ENCODE measurements around the gene AP1M2. TPM values are rescaled to one million over a fixed set of nuclear protein-coding genes. Genes with fewer than 3 reads are reported as not detected.
A peak's percentile ranks its signal among the peaks of the same experiment; 100 is the strongest.
"Not testable (repeated sequence)": the region's sequence is repeated elsewhere in the genome, so short reads cannot be mapped to it uniquely, and the experiment has no call there.

Gene AP1M2
- total and polyA plus RNA-seq, 4 donors: 0.05 to 15.0 TPM; not detected in 2

- Histone ChIP-seq H3K27ac (ENCODE audit: low read depth in 1 of 2, low read length in 2 of 2) (peak within 1 kb of the TSS in 1 of 2 donors; percentile 55), H3K4me1 (ENCODE audit: control insufficient read depth in 1 of 2, insufficient read depth in 2 of 2, low read length in 2 of 2) (no peaks in the 10 kb centered on the region), H3K9me3 (ENCODE audit: control insufficient read depth, low read length) (no peaks in the 10 kb centered on the region), H3K36me3 (ENCODE audit: control insufficient read depth in 1 of 2, insufficient read depth in 2 of 2, low read length in 1 of 2) (no peaks in the 10 kb centered on the region), H3K27me3 (ENCODE audit: control insufficient read depth in 1 of 2, insufficient read depth in 2 of 2, low read length in 1 of 2) (no peaks in the 10 kb centered on the region), H3K4me3 (ENCODE audit: low read length in 2 of 2) (peak within 1 kb of the TSS; percentile 85 to 94)
- DNase-seq (peak; percentile 83 to 92), ATAC-seq (ENCODE audit: low FRiP score) (peak; percentile 90)
- 1% methylated on average over 61 to 79 of the region's 79 CpGs for WGBS, 2 donors
- intact Hi-C loops (cut with DNase I): no loop called here
Observed at GRCh38 chr19:10543420-10544241, 43.5 kb downstream of the AP1M2 start, which contains the start of gene ATG4D. Gene ATG4D (plus strand): TSS chr19:10543904. CDS start chr19:10544091, 187 bp downstream.

GRCh38 chr19:10543059-10543419 lies 44.1 kb downstream of the AP1M2 start:
- H3K4me3 ChIP-seq (ENCODE audit: low read length in 2 of 2): peak overlapping the region in 1 of 2 donors; percentile 94
- ATAC-seq (ENCODE audit: low FRiP score): no peak

DNA sequence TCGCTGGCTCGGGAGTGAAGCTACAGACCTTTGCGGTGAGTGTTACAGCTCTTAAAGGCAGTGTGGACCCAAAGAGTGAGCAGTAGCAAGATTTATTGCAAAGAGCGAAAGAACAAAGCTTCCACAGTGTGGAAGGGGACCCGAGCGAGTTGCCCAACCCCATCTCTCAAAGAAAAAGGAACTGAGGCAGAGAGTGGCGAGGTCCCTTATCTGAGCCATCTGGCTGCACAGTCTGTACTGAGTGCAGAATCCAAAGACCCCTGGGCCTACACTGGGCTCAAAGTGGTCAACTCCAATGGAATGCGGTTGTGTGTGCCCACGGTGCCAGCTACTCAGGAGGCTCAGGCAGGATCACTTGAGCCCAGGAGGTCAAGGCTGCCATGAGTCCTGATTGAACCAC lies 48.1 kb downstream of the AP1M2 start:
- DNase-seq; H3K4me3 ChIP-seq (ENCODE audit: low read length in 2 of 2); H3K27me3 ChIP-seq (ENCODE audit: control insufficient read depth in 1 of 2, insufficient read depth in 2 of 2, low read length in 1 of 2); intact Hi-C loops (cut with DNase I); H3K27ac ChIP-seq (ENCODE audit: low read depth in 1 of 2, low read length in 2 of 2); H3K4me1 ChIP-seq (ENCODE audit: control insufficient read depth in 1 of 2, insufficient read depth in 2 of 2, low read length in 2 of 2); H3K9me3 ChIP-seq (ENCODE audit: control insufficient read depth, low read length); ATAC-seq (ENCODE audit: low FRiP score); H3K36me3 ChIP-seq (ENCODE audit: control insufficient read depth in 1 of 2, insufficient read depth in 2 of 2, low read length in 1 of 2): not testable (repeated sequence)
- 63 to 71% methylated on average over 8 to 9 of the region's 9 CpGs for WGBS, 2 donors

More at GRCh38 chr19:10543059-10543419, 44.1 kb downstream of the AP1M2 start:
- Histone ChIP-seq H3K4me1 (ENCODE audit: control insufficient read depth in 1 of 2, insufficient read depth in 2 of 2, low read length in 2 of 2) (no peaks in the 10 kb centered on the region), H3K27ac (ENCODE audit: low read depth in 1 of 2, low read length in 2 of 2) (no peak overlapping the region), H3K27me3 (ENCODE audit: control insufficient read depth in 1 of 2, insufficient read depth in 2 of 2, low read length in 1 of 2) (no peaks in the 10 kb centered on the region), H3K9me3 (ENCODE audit: control insufficient read depth, low read length) (no peaks in the 10 kb centered on the region), H3K36me3 (ENCODE audit: control insufficient read depth in 1 of 2, insufficient read depth in 2 of 2, low read length in 1 of 2) (no peaks in the 10 kb centered on the region)
- intact Hi-C loops (cut with DNase I): no loop called here
- DNase-seq: no peak
- WGBS, 2 donors: 48% methylated on average over 8 of the region's 8 CpGs

GRCh38 chr19:10538204-10538983 lies 48.7 kb downstream of the AP1M2 start:
- ATAC-seq (ENCODE audit: low FRiP score): no peak
- Histone ChIP-seq H3K27me3 (ENCODE audit: control insufficient read depth in 1 of 2, insufficient read depth in 2 of 2, low read length in 1 of 2) (no peaks in the 10 kb centered on the region), H3K9me3 (ENCODE audit: control insufficient read depth, low read length) (no peaks in the 10 kb centered on the region), H3K4me1 (ENCODE audit: control insufficient read depth in 1 of 2, insufficient read depth in 2 of 2, low read length in 2 of 2) (no peaks in the 10 kb centered on the region), H3K27ac (ENCODE audit: low read depth in 1 of 2, low read length in 2 of 2) (no peak overlapping the region), H3K36me3 (ENCODE audit: control insufficient read depth in 1 of 2, insufficient read depth in 2 of 2, low read length in 1 of 2) (no peaks in the 10 kb centered on the region), H3K4me3 (ENCODE audit: low read length in 2 of 2) (no peak overlapping the region)
- WGBS, 2 donors: 73 to 77% methylated on average over 20 of the region's 20 CpGs
- intact Hi-C loops (cut with DNase I): no loop called here
- no peak for DNase-seq

DNA sequence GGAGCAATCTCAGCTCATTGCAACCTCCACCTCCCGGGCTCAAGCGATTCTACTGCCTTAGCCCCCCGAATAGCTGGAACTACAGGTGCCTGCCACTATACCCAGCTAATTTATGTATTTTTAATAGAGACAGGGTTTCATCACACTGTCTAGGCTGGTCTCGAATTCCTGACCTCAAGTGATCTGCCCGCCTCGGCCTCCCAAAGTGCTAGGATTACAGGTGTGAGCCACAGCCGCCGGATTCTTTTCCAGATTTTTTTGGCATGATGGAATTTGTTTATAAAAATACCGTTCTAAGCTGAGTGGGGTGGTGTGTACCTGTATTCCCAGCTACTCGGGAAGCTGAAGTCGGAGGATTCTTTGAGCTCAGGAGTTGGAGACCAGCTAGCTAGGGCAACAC lies 49.4 kb downstream of the AP1M2 start:
- H3K27me3 ChIP-seq (ENCODE audit: control insufficient read depth in 1 of 2, insufficient read depth in 2 of 2, low read length in 1 of 2): no peaks in the 10 kb centered on the region
- no peak for ATAC-seq (ENCODE audit: low FRiP score)
- DNase-seq: no peak
- H3K36me3 ChIP-seq (ENCODE audit: control insufficient read depth in 1 of 2, insufficient read depth in 2 of 2, low read length in 1 of 2): no peaks in the 10 kb centered on the region
- no peaks in the 10 kb centered on the region for H3K9me3 ChIP-seq (ENCODE audit: control insufficient read depth, low read length)
- no peak overlapping the region for H3K27ac ChIP-seq (ENCODE audit: low read depth in 1 of 2, low read length in 2 of 2)
- intact Hi-C loops (cut with DNase I): no loop called here
- H3K4me1 ChIP-seq (ENCODE audit: control insufficient read depth in 1 of 2, insufficient read depth in 2 of 2, low read length in 2 of 2): no peaks in the 10 kb centered on the region
- 65 to 69% methylated on average over 11 of the region's 11 CpGs for WGBS, 2 donors
- H3K4me3 ChIP-seq (ENCODE audit: low read length in 2 of 2): no peak overlapping the region

DNA sequence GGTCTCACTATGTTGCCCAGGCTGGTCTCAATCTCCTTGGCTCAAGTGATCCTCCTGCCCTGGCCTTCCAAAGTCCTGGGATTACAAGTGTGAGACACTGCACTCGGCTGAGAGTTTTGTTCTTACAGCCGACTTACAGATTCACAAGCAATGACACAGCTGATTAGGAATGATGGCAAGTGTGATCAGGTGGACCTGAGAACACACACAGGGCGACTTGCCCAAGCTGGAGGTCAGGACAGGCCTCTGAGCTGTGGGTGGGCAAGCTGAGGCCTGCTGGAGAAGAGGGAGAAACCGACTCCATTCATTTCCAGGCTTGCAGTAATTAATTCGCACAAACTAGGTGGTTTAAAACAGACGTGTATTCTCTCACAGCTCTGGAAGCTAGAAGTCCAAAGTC lies 51.5 kb downstream of the AP1M2 start:
- Histone ChIP-seq H3K9me3 (ENCODE audit: control insufficient read depth, low read length) (no peaks in the 10 kb centered on the region), H3K4me3 (ENCODE audit: low read length in 2 of 2) (no peak overlapping the region), H3K27me3 (ENCODE audit: control insufficient read depth in 1 of 2, insufficient read depth in 2 of 2, low read length in 1 of 2) (no peaks in the 10 kb centered on the region), H3K36me3 (ENCODE audit: control insufficient read depth in 1 of 2, insufficient read depth in 2 of 2, low read length in 1 of 2) (no peaks in the 10 kb centered on the region), H3K27ac (ENCODE audit: low read depth in 1 of 2, low read length in 2 of 2) (no peak overlapping the region), H3K4me1 (ENCODE audit: control insufficient read depth in 1 of 2, insufficient read depth in 2 of 2, low read length in 2 of 2) (no peaks in the 10 kb centered on the region)
- ATAC-seq (ENCODE audit: low FRiP score): no peak
- 84 to 89% methylated on average over 6 of the region's 6 CpGs for WGBS, 2 donors
- DNase-seq: no peak
- intact Hi-C loops (cut with DNase I): no loop called here

GRCh38 chr19:10533646-10534386 lies 53.3 kb downstream of the AP1M2 start:
- H3K4me3 ChIP-seq (ENCODE audit: low read length in 2 of 2): no peak overlapping the region
- intact Hi-C loops (cut with DNase I): no loop called here
- DNase-seq (no peak), ATAC-seq (ENCODE audit: low FRiP score) (peak; percentile 22)
- no peaks in the 10 kb centered on the region for H3K27me3 ChIP-seq (ENCODE audit: control insufficient read depth in 1 of 2, insufficient read depth in 2 of 2, low read length in 1 of 2)
- H3K9me3 ChIP-seq (ENCODE audit: control insufficient read depth, low read length): no peaks in the 10 kb centered on the region
- peak overlapping the region in 1 of 2 donors; percentile 26 for H3K27ac ChIP-seq (ENCODE audit: low read depth in 1 of 2, low read length in 2 of 2)
- WGBS, 2 donors: 41 to 44% methylated on average over 10 of the region's 10 CpGs
- H3K36me3 ChIP-seq (ENCODE audit: control insufficient read depth in 1 of 2, insufficient read depth in 2 of 2, low read length in 1 of 2): no peaks in the 10 kb centered on the region
- no peaks in the 10 kb centered on the region for H3K4me1 ChIP-seq (ENCODE audit: control insufficient read depth in 1 of 2, insufficient read depth in 2 of 2, low read length in 2 of 2)

- intact Hi-C loops (cut with DNase I): no loop called here
- H3K27me3 ChIP-seq (ENCODE audit: control insufficient read depth in 1 of 2, insufficient read depth in 2 of 2, low read length in 1 of 2): no peaks in the 10 kb centered on the region
- DNase-seq (no peak), ATAC-seq (ENCODE audit: low FRiP score) (no peak)
- H3K27ac ChIP-seq (ENCODE audit: low read depth in 1 of 2, low read length in 2 of 2): no peak overlapping the region
- H3K4me3 ChIP-seq (ENCODE audit: low read length in 2 of 2): no peak overlapping the region
- no peaks in the 10 kb centered on the region for H3K4me1 ChIP-seq (ENCODE audit: control insufficient read depth in 1 of 2, insufficient read depth in 2 of 2, low read length in 2 of 2)
- H3K9me3 ChIP-seq (ENCODE audit: control insufficient read depth, low read length): no peaks in the 10 kb centered on the region
- 93 to 98% methylated on average over 1 of the region's 1 CpG for WGBS, 2 donors
- H3K36me3 ChIP-seq (ENCODE audit: control insufficient read depth in 1 of 2, insufficient read depth in 2 of 2, low read length in 1 of 2): no peaks in the 10 kb centered on the region
Observed at GRCh38 chr19:10532457-10532856, 54.7 kb downstream of the AP1M2 start.
